ENCODE data around the gene CCNC.
"Not testable (repeated sequence)": the region's sequence is repeated elsewhere in the genome, so short reads cannot be mapped to it uniquely, and the experiment has no call there.

The CCNC gene

GRCh38 chr6:99602520-99603420 is 34.3 kb upstream of the CCNC start:
- no peak for DNase-seq (ENCODE audit: low spot score)

- not testable (repeated sequence) for DNase-seq (ENCODE audit: low spot score)
Measured at GRCh38 chr6:99594696-99595095, 26.2 kb upstream of the CCNC start.

GRCh38 chr6:99592900-99593299 is 24.4 kb upstream of the CCNC start:
- DNase-seq (ENCODE audit: low spot score), result no peak

GRCh38 chr6:99591673-99592364 is 23.4 kb upstream of the CCNC start:
- no peak for DNase-seq (ENCODE audit: low spot score)

GRCh38 chr6:99590728-99591672 is 22.5 kb upstream of the CCNC start:
- DNase-seq (ENCODE audit: low spot score), result no peak

- DNase-seq (ENCODE audit: low spot score), result no peak
Measured at GRCh38 chr6:99589907-99590493, 21.5 kb upstream of the CCNC start.

- no peak for DNase-seq (ENCODE audit: low spot score)
Measured at GRCh38 chr6:99589290-99589672, 20.8 kb upstream of the CCNC start.

GRCh38 chr6:99588618-99589289 is 20.3 kb upstream of the CCNC start:
- DNase-seq (ENCODE audit: low spot score), result no peak

- no peak for DNase-seq (ENCODE audit: low spot score)
Measured at GRCh38 chr6:99587792-99588191, 19.3 kb upstream of the CCNC start.

GRCh38 chr6:99579781-99580180 is 11.3 kb upstream of the CCNC start:
- DNase-seq (ENCODE audit: low spot score), result no peak

GRCh38 chr6:99575544-99576227 is 7.2 kb upstream of the CCNC start:
- DNase-seq (ENCODE audit: low spot score), result no peak

- DNase-seq (ENCODE audit: low spot score), result no peak
Measured at GRCh38 chr6:99573980-99574617, 5.6 kb upstream of the CCNC start.

GRCh38 chr6:99563056-99563723 is 5.3 kb downstream of the CCNC start:
- no peak for DNase-seq (ENCODE audit: low spot score)

GRCh38 chr6:99560668-99561067 is 7.8 kb downstream of the CCNC start:
- no peak for DNase-seq (ENCODE audit: low spot score)

- no peak for DNase-seq (ENCODE audit: low spot score)
Measured at GRCh38 chr6:99559057-99559456, 9.4 kb downstream of the CCNC start.

GRCh38 chr6:99553888-99554287 is 14.6 kb downstream of the CCNC start:
- no peak for DNase-seq (ENCODE audit: low spot score)

- DNase-seq (ENCODE audit: low spot score), result no peak
Measured at GRCh38 chr6:99550046-99550748, 18.3 kb downstream of the CCNC start.

- no peak for DNase-seq (ENCODE audit: low spot score)
Measured at GRCh38 chr6:99548706-99549105, 19.8 kb downstream of the CCNC start.

- no peak for DNase-seq (ENCODE audit: low spot score)
Measured at GRCh38 chr6:99547526-99547925, 20.9 kb downstream of the CCNC start.

Data from hematopoietic multipotent progenitor cell treated with erythropoietin and hydrocortisone succinate and interleukin-3 and kit ligand, for 15 days (in vitro differentiated cells).